ENCODE data around the gene C11orf91. TPM values are rescaled to one million over a fixed set of nuclear protein-coding genes. Genes with fewer than 3 reads are reported as not detected.
"Not testable (repeated sequence)": the region's sequence is repeated elsewhere in the genome, so short reads cannot be mapped to it uniquely, and the experiment has no call there.

The C11orf91 gene
- not detected for polyA plus RNA-seq (2013, experiment 1 of 2; ENCODE audit: insufficient read length)
- not detected for polyA plus RNA-seq (2013, experiment 2 of 2; ENCODE audit: insufficient read length)

- peak; percentile 97 for DNase-seq
These were observed at the start of gene C11orf91 for GRCh38 chr11:33700502-33701271. Gene C11orf91 (minus strand): TSS chr11:33700826. CDS start chr11:33700740, 86 bp downstream.

GRCh38 chr11:33747979-33748378 lies 47.4 kb upstream of the C11orf91 start:
- DNase-seq, result peak; percentile 75

GRCh38 chr11:33743291-33743690 lies 42.7 kb upstream of the C11orf91 start:
- DNase-seq, result no peak

GRCh38 chr11:33742249-33742851 lies 41.7 kb upstream of the C11orf91 start:
- DNase-seq, result peak; percentile 34

- no peak for DNase-seq
These were observed 41.2 kb upstream of the C11orf91 start for GRCh38 chr11:33741806-33742205.

GRCh38 chr11:33737362-33737821 lies 36.8 kb upstream of the C11orf91 start:
- DNase-seq, result peak; percentile 54

- peak; percentile 89 for DNase-seq
These were observed 35.7 kb upstream of the C11orf91 start, which contains the start of gene CD59 for GRCh38 chr11:33736148-33736812. Gene CD59 (minus strand): TSS chr11:33736423. CDS start chr11:33722445, 13,978 bp downstream.

GRCh38 chr11:33735271-33736147 lies 34.9 kb upstream of the C11orf91 start:
- peak; percentile 14 for DNase-seq

GRCh38 chr11:33734441-33735270 lies 34.0 kb upstream of the C11orf91 start:
- peak; percentile 16 for DNase-seq

- no peak for DNase-seq
These were observed 33.4 kb upstream of the C11orf91 start for GRCh38 chr11:33733980-33734379.

GRCh38 chr11:33731723-33732531 lies 31.3 kb upstream of the C11orf91 start:
- peak; percentile 29 for DNase-seq

GRCh38 chr11:33730716-33731115 lies 30.1 kb upstream of the C11orf91 start:
- no peak for DNase-seq

- DNase-seq, result not testable (repeated sequence)
These were observed 28.5 kb upstream of the C11orf91 start for GRCh38 chr11:33729072-33729664.

GRCh38 chr11:33727539-33727938 lies 26.9 kb upstream of the C11orf91 start:
- DNase-seq, result not testable (repeated sequence)

- DNase-seq, result no peak
These were observed 24.9 kb upstream of the C11orf91 start for GRCh38 chr11:33725496-33725895.

GRCh38 chr11:33724644-33725035 lies 24.0 kb upstream of the C11orf91 start:
- peak; percentile 63 for DNase-seq

GRCh38 chr11:33723238-33723881 lies 22.7 kb upstream of the C11orf91 start:
- DNase-seq, result peak; percentile 98

- peak; percentile 81 for DNase-seq
These were observed 22.1 kb upstream of the C11orf91 start for GRCh38 chr11:33722590-33723234.

GRCh38 chr11:33721984-33722383 lies 21.4 kb upstream of the C11orf91 start:
- DNase-seq, result no peak

Measured in fibroblast of skin of scalp (primary cell).